Measurements from ENCODE around the gene HDAC7. TPM values are rescaled to one million over a fixed set of nuclear protein-coding genes. Genes with fewer than 3 reads are reported as not detected.

Gene HDAC7
- polyA plus RNA-seq, 3 donors: 69.0 to 88.9 (median 86.4) TPM

Other genes with a start within 250 kb of the HDAC7 start
- 10 to 100 TPM; 40.5 to 58.0 (median 40.8) TPM for gene RPAP3, start 113.9 kb downstream of the HDAC7 start, polyA plus RNA-seq (ENCODE audit: insufficient read length in 3 of 3)
- under 1 TPM; 0.32 to 0.47 (median 0.34) TPM for gene ENDOU, start 94.4 kb downstream of the HDAC7 start, polyA plus RNA-seq (ENCODE audit: insufficient read length in 3 of 3)
- gene RAPGEF3, start 61.0 kb downstream of the HDAC7 start, polyA plus RNA-seq (ENCODE audit: insufficient read length in 3 of 3): 10 to 100 TPM; 41.0 to 62.8 (median 58.4) TPM
- gene SLC48A1, start 46.7 kb downstream of the HDAC7 start, polyA plus RNA-seq (ENCODE audit: insufficient read length in 3 of 3): 10 to 100 TPM; 41.9 to 51.3 (median 47.4) TPM
- 1 to 10 TPM; 3.1 to 4.8 (median 4.7) TPM for gene VDR, start 85.1 kb upstream of the HDAC7 start, polyA plus RNA-seq (ENCODE audit: insufficient read length in 3 of 3)
- 100 to 1,000 TPM; 122 to 132 (median 128) TPM for gene TMEM106C, start 143.7 kb upstream of the HDAC7 start, polyA plus RNA-seq (ENCODE audit: insufficient read length in 3 of 3)
- gene COL2A1, start 184.6 kb upstream of the HDAC7 start, polyA plus RNA-seq (ENCODE audit: insufficient read length in 3 of 3): 10 to 100 TPM; 44.9 to 62.7 (median 46.4) TPM

Measured in renal cortex interstitium (tissue), 3 donors.